PC-9 (cell line): ENCODE measurements around the gene LCA5L.

Source experiments
- CTCF ChIP-seq: fragments of 200-600 bp; sonication (generic); conservative IDR thresholded peaks from 2 replicates; pipeline ENCODE4 v1.6.1; 2017; ENCODE audit warnings: mixed run types, antibody characterized with exemption, mild to moderate bottlenecking, moderate library complexity
- EZH2 ChIP-seq: fragments of 200-600 bp; sonication (generic); IDR thresholded peaks from 2 replicates; pipeline ENCODE4 v1.8.0; 2017; ENCODE audit warnings: antibody characterized with exemption, low read depth

DNA sequence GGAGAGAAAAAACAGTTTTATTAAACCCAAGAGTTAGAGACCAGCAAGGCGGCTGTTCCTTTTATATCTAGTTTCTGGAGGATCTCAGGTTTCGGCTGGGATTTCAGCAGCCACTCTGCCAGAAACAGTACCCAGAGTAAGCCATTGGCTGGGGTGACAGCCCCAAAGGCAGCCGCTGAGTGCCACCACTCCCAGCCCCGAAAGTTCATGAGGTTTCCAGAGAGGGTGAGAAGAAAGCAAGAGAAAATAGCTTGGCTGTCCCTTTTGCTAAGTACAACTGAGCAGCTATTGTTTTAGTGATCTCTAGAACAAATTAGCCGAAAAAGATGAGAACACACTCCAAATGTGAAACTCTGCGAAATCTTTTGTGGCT, 7.4 kb upstream of the LCA5L start:
- TF ChIP-seq EZH2 (no peak), CTCF (no peak)
